Liver (tissue), 9 donors: Measurements from ENCODE around the gene KRT8. TPM values are rescaled to one million over a fixed set of nuclear protein-coding genes. Genes with fewer than 3 reads are reported as not detected.

Source experiments
- DNase-seq: peaks from one replicate; pipeline ENCODE4 v3.0.0-alpha.2; 2017; ENCODE audit warnings: low spot score
- H3K27ac ChIP-seq, 2 donors: one replicate each; pipeline ENCODE4 v1.7.0; 2013; ENCODE audit warnings: inconsistent platforms in 2 of 2, low read length in 2 of 2, control low read depth in 1 of 2, low read depth in 1 of 2, mild to moderate bottlenecking in 1 of 2
- H3K27me3 ChIP-seq, 4 donors: one replicate each; pipeline versions ENCODE4 v1.6.1 to v1.7.0; 2013; ENCODE audit warnings: low read length in 3 of 4, inconsistent platforms in 1 of 4, mild to moderate bottlenecking in 1 of 4, moderate library complexity in 1 of 4; ENCODE audit not compliant: control insufficient read depth in 4 of 4, insufficient read depth in 4 of 4
- H3K36me3 ChIP-seq, 4 donors: one replicate each; pipeline versions ENCODE4 v1.6.1 to v1.7.0; 2013; ENCODE audit warnings: low read length in 3 of 4, mild to moderate bottlenecking in 3 of 4, low read depth in 1 of 4, moderate library complexity in 1 of 4; ENCODE audit not compliant: control insufficient read depth in 4 of 4, insufficient read depth in 3 of 4
- H3K4me1 ChIP-seq, 4 donors: one replicate each; pipeline versions ENCODE4 v1.6.1 to v1.7.0; 2013; ENCODE audit warnings: low read length in 3 of 4, mild to moderate bottlenecking in 3 of 4, moderate library complexity in 1 of 4; ENCODE audit not compliant: control insufficient read depth in 4 of 4, insufficient read depth in 4 of 4
- H3K4me3 ChIP-seq, 3 donors: one replicate each; pipeline versions ENCODE4 v1.6.1 to v1.7.0; 2013; ENCODE audit warnings: low read length in 3 of 3, control low read depth in 1 of 3, low read depth in 1 of 3, mild to moderate bottlenecking in 1 of 3
- H3K9ac ChIP-seq, 2 donors: one replicate each; pipeline ENCODE4 v1.7.0; 2013; ENCODE audit warnings: low read length in 2 of 2, mild to moderate bottlenecking in 2 of 2, moderate library complexity in 2 of 2, control low read depth in 1 of 2, low read depth in 1 of 2
- H3K9me3 ChIP-seq, 4 donors: one replicate each; pipeline versions ENCODE4 v1.6.1 to v1.7.0; 2013; ENCODE audit warnings: low read length in 3 of 4; ENCODE audit not compliant: control insufficient read depth in 4 of 4
- ATF3 ChIP-seq: IDR thresholded peaks from 2 replicates; pipeline ENCODE4 v1.6.1; 2016; ENCODE audit warnings: antibody characterized with exemption
- EGR1 ChIP-seq, 2 donors: IDR thresholded peaks; 2 replicates each; pipeline ENCODE4 v1.6.1; 2016 to 2018; ENCODE audit warnings: antibody characterized with exemption in 2 of 2, low read depth in 2 of 2
- FOXA1 ChIP-seq: IDR thresholded peaks from 2 replicates; pipeline ENCODE4 v1.6.1; 2016; ENCODE audit warnings: antibody characterized with exemption
- FOXA2 ChIP-seq: IDR thresholded peaks from 2 replicates; pipeline ENCODE4 v1.6.1; 2016; ENCODE audit warnings: antibody characterized with exemption
- GABPA ChIP-seq, 2 donors: IDR thresholded peaks in 1 of 2; conservative IDR thresholded peaks in 1 of 2; 2 replicates each; pipeline ENCODE4 v1.6.1; 2016; ENCODE audit warnings: antibody characterized with exemption in 2 of 2, mild to moderate bottlenecking in 1 of 2, moderate library complexity in 1 of 2
- HNF4G ChIP-seq: IDR thresholded peaks from 2 replicates; pipeline ENCODE4 v1.6.1; 2016; ENCODE audit warnings: antibody characterized with exemption
- JUND ChIP-seq, 2 donors: IDR thresholded peaks; 2 replicates each; pipeline ENCODE4 v1.6.1; 2016; ENCODE audit warnings: antibody characterized with exemption in 2 of 2
- MAX ChIP-seq: IDR thresholded peaks from 2 replicates; pipeline ENCODE4 v1.6.1; 2016; ENCODE audit warnings: antibody characterized with exemption
- NR2F2 ChIP-seq: IDR thresholded peaks from 2 replicates; pipeline ENCODE4 v1.6.1; 2016; ENCODE audit warnings: antibody characterized with exemption
- RAD21 ChIP-seq, 2 donors: IDR thresholded peaks; 2 replicates each; pipeline ENCODE4 v1.6.1; 2016; ENCODE audit warnings: antibody characterized with exemption in 2 of 2, mild to moderate bottlenecking in 2 of 2
- RXRA ChIP-seq, 2 donors: IDR thresholded peaks; 2 replicates each; pipeline ENCODE4 v1.6.1; 2017 to 2018; ENCODE audit warnings: antibody characterized with exemption in 2 of 2, mild to moderate bottlenecking in 1 of 2
- SP1 ChIP-seq: IDR thresholded peaks from 2 replicates; pipeline ENCODE4 v1.6.1; 2018; ENCODE audit warnings: antibody characterized with exemption, mild to moderate bottlenecking
- ZBTB33 ChIP-seq: IDR thresholded peaks from 2 replicates; pipeline ENCODE4 v1.6.1; 2016; ENCODE audit warnings: antibody characterized with exemption
- whole genome bisulfite sequencing: extraction: QIAGEN DNeasy Blood & Tissue Kit; methylation state at CpG from one replicate; pipeline ENCODE4 v1.1.7; 2013; 5-methylcytosine and 5-hydroxymethylcytosine counted together
- polyA plus RNA-seq, 2 donors: library from polyadenylated mRNA; stranded (reverse) in 1 of 2; unstranded in 1 of 2; fragments of 200-250 nt in 1 of 2; fragments of >200 nt in 1 of 2; fragmentation: Nextera tagmentation in 1 of 2; extraction: Ambion mirVana in 1 of 2; gene quantifications; one replicate each; pipeline versions ENCODE4 v1.2.1 to v1.2.3, GENCODE V29; 2013 to 2015
- total RNA-seq, 2 donors: library from RNA; depleted of rRNA; stranded (reverse); fragments of >200 nt; gene quantifications; one replicate each; pipeline ENCODE4 v1.2.3, GENCODE V29; 2014
- TF ChIP-seq, protein P1 (sequence below): fragments of 150-350 bp; IDR thresholded peaks from 2 replicates; pipeline ENCODE4 v1.5.1; 2017; ENCODE audit warnings: improper control_type of control experiment, low read depth, low read length; ENCODE audit not compliant: missing input control
- TF ChIP-seq, protein P2 (sequence below): IDR thresholded peaks from 2 replicates; pipeline ENCODE4 v1.6.1; 2016; ENCODE audit warnings: antibody characterized with exemption, mild to moderate bottlenecking
- donor health status: healthy.
- donor health status: healthy.
- donor health status: healthy.
- donor health status: healthy.
- donor health status: healthy.

Gene KRT8
- total and polyA plus RNA-seq, 4 donors, result 128 to 383 (median 198) TPM

DNA sequence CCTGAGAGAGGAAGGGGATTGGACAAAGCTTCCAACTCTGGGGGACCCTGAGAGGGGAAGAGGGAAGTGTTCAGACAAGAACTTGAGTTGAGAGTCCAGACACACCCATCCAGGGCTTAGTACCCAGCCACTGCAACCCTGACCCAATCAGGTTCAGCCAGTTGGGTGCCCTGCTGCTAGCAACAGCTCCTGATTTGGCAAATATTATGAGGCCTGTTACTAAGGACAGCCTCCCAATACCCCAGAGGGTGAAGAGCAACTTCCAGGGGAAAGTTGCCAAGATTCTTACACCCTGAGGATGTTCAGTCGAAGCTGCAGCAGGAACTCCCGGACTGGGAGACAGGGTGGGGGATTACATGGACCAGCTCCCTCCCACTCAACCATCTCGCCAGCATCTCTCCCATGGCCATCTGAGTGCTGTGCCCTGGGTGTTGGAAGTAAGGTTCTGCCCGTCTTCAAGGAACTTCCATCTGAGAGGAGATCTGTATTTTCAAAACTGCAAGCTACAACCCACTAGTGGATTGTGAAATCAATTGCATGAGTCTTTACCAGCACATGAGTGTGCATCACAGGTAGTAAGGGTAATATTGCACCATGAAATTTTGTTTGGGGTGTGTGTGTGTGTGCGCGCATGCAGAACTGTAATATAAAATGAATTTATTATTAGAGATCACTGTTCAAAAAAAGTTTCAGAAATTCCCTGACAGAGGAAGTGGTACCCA is 44.6 kb downstream of the KRT8 start:
- H3K36me3 ChIP-seq, result no peaks in the 10 kb centered on the region
- no peaks in the 10 kb centered on the region for H3K27me3 ChIP-seq
- no peak overlapping the region for H3K27ac ChIP-seq
- H3K4me3 ChIP-seq, result no peak overlapping the region
- TF ChIP-seq RAD21 (IDR thresholded peaks at IDR 0.05), result no peak
- TF ChIP-seq RXRA (IDR thresholded peaks at IDR 0.05), result no peak
- TF ChIP-seq FOXA1, result no peak
- no peak for TF ChIP-seq NR2F2
- TF ChIP-seq EGR1 (IDR thresholded peaks at IDR 0.05; ENCODE audit: low read depth in 2 of 2), result no peak
- TF ChIP-seq, protein P1, sequence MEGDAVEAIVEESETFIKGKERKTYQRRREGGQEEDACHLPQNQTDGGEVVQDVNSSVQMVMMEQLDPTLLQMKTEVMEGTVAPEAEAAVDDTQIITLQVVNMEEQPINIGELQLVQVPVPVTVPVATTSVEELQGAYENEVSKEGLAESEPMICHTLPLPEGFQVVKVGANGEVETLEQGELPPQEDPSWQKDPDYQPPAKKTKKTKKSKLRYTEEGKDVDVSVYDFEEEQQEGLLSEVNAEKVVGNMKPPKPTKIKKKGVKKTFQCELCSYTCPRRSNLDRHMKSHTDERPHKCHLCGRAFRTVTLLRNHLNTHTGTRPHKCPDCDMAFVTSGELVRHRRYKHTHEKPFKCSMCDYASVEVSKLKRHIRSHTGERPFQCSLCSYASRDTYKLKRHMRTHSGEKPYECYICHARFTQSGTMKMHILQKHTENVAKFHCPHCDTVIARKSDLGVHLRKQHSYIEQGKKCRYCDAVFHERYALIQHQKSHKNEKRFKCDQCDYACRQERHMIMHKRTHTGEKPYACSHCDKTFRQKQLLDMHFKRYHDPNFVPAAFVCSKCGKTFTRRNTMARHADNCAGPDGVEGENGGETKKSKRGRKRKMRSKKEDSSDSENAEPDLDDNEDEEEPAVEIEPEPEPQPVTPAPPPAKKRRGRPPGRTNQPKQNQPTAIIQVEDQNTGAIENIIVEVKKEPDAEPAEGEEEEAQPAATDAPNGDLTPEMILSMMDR, result no peak
- TF ChIP-seq HNF4G, result no peak
- TF ChIP-seq GABPA (IDR thresholded peaks at IDR 0.05 in 1 of 2, conservative IDR thresholded peaks at IDR 0.05 in 1 of 2), result no peak
- TF ChIP-seq FOXA2, result no peak
- WGBS, result 83% methylated on average over 6 of the region's 6 CpGs
- no peaks in the 10 kb centered on the region for H3K4me1 ChIP-seq
- DNase-seq, result no peak
- no peaks in the 10 kb centered on the region for H3K9me3 ChIP-seq
- H3K9ac ChIP-seq, result no peak overlapping the region

GRCh38 chr12:52857500-52857899 is 47.4 kb downstream of the KRT8 start:
- H3K36me3 ChIP-seq, result no peaks in the 10 kb centered on the region
- H3K27me3 ChIP-seq, result peaks cover 0 to 4% (median 0%) of the 10 kb centered on the region in 4 donors
- no peak for DNase-seq
- no peaks in the 10 kb centered on the region for H3K9me3 ChIP-seq
- no peak overlapping the region for H3K4me3 ChIP-seq
- H3K27ac ChIP-seq, result no peak overlapping the region
- TF ChIP-seq HNF4G, result no peak
- TF ChIP-seq, protein P2, sequence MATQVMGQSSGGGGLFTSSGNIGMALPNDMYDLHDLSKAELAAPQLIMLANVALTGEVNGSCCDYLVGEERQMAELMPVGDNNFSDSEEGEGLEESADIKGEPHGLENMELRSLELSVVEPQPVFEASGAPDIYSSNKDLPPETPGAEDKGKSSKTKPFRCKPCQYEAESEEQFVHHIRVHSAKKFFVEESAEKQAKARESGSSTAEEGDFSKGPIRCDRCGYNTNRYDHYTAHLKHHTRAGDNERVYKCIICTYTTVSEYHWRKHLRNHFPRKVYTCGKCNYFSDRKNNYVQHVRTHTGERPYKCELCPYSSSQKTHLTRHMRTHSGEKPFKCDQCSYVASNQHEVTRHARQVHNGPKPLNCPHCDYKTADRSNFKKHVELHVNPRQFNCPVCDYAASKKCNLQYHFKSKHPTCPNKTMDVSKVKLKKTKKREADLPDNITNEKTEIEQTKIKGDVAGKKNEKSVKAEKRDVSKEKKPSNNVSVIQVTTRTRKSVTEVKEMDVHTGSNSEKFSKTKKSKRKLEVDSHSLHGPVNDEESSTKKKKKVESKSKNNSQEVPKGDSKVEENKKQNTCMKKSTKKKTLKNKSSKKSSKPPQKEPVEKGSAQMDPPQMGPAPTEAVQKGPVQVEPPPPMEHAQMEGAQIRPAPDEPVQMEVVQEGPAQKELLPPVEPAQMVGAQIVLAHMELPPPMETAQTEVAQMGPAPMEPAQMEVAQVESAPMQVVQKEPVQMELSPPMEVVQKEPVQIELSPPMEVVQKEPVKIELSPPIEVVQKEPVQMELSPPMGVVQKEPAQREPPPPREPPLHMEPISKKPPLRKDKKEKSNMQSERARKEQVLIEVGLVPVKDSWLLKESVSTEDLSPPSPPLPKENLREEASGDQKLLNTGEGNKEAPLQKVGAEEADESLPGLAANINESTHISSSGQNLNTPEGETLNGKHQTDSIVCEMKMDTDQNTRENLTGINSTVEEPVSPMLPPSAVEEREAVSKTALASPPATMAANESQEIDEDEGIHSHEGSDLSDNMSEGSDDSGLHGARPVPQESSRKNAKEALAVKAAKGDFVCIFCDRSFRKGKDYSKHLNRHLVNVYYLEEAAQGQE, result no peak
- TF ChIP-seq JUND (IDR thresholded peaks at IDR 0.05), result no peak
- H3K4me1 ChIP-seq, result no peaks in the 10 kb centered on the region
- WGBS, result 92% methylated on average over 3 of the region's 3 CpGs
- no peak overlapping the region for H3K9ac ChIP-seq

DNA sequence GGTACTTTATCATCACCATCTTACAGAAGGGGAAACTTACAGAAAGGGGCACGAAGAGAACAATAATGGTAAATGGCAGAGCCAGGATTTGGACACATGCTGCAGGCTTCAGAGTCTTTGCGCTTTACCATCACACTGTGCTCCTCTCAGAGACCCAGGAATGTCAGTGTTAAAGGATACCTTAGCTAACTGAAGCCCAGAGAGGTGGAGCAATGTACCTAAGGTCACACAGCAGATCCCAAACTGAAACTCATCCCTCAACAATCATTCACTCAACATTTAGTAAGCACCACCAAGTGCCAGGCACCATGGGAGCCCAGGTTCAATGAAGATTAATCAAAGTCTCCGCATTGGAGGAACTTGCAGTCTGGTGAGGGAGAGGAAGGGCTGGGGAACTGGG is 48.1 kb downstream of the KRT8 start:
- H3K9ac ChIP-seq, result no peak overlapping the region
- peaks cover 0 to 4% (median 0%) of the 10 kb centered on the region in 4 donors for H3K27me3 ChIP-seq
- H3K9me3 ChIP-seq, result no peaks in the 10 kb centered on the region
- no peak overlapping the region for H3K4me3 ChIP-seq
- no peaks in the 10 kb centered on the region for H3K4me1 ChIP-seq
- WGBS, result 93% methylated on average over 3 of the region's 3 CpGs
- no peak for DNase-seq
- no peaks in the 10 kb centered on the region for H3K36me3 ChIP-seq
- no peak overlapping the region for H3K27ac ChIP-seq
- TF ChIP-seq JUND (IDR thresholded peaks at IDR 0.05) (no peak), RAD21 (IDR thresholded peaks at IDR 0.05) (no peak), GABPA (IDR thresholded peaks at IDR 0.05 in 1 of 2, conservative IDR thresholded peaks at IDR 0.05 in 1 of 2) (no peak), MAX (no peak), FOXA2 (no peak), ZBTB33 (no peak), FOXA1 (no peak), ATF3 (no peak), EGR1 (IDR thresholded peaks at IDR 0.05; ENCODE audit: low read depth in 2 of 2) (no peak), NR2F2 (no peak), SP1 (no peak)
- TF ChIP-seq, protein P2, result no peak
